Vein endothelial cell (primary cell): ENCODE results near the gene PCNT. TPM values are rescaled to one million over a fixed set of nuclear protein-coding genes. Genes with fewer than 3 reads are reported as not detected.

Experiments used
- total RNA-seq: library from RNA; depleted of rRNA; stranded (reverse); fragments of >200 nt; gene quantifications from 2 replicates; pipeline ENCODE4 v1.2.3, GENCODE V29; 2012

PCNT gene, protein sequence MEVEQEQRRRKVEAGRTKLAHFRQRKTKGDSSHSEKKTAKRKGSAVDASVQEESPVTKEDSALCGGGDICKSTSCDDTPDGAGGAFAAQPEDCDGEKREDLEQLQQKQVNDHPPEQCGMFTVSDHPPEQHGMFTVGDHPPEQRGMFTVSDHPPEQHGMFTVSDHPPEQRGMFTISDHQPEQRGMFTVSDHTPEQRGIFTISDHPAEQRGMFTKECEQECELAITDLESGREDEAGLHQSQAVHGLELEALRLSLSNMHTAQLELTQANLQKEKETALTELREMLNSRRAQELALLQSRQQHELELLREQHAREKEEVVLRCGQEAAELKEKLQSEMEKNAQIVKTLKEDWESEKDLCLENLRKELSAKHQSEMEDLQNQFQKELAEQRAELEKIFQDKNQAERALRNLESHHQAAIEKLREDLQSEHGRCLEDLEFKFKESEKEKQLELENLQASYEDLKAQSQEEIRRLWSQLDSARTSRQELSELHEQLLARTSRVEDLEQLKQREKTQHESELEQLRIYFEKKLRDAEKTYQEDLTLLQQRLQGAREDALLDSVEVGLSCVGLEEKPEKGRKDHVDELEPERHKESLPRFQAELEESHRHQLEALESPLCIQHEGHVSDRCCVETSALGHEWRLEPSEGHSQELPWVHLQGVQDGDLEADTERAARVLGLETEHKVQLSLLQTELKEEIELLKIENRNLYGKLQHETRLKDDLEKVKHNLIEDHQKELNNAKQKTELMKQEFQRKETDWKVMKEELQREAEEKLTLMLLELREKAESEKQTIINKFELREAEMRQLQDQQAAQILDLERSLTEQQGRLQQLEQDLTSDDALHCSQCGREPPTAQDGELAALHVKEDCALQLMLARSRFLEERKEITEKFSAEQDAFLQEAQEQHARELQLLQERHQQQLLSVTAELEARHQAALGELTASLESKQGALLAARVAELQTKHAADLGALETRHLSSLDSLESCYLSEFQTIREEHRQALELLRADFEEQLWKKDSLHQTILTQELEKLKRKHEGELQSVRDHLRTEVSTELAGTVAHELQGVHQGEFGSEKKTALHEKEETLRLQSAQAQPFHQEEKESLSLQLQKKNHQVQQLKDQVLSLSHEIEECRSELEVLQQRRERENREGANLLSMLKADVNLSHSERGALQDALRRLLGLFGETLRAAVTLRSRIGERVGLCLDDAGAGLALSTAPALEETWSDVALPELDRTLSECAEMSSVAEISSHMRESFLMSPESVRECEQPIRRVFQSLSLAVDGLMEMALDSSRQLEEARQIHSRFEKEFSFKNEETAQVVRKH (N-terminal part only)
- 14.7 and 19.8 TPM in 2 replicates for total RNA-seq

DNA sequence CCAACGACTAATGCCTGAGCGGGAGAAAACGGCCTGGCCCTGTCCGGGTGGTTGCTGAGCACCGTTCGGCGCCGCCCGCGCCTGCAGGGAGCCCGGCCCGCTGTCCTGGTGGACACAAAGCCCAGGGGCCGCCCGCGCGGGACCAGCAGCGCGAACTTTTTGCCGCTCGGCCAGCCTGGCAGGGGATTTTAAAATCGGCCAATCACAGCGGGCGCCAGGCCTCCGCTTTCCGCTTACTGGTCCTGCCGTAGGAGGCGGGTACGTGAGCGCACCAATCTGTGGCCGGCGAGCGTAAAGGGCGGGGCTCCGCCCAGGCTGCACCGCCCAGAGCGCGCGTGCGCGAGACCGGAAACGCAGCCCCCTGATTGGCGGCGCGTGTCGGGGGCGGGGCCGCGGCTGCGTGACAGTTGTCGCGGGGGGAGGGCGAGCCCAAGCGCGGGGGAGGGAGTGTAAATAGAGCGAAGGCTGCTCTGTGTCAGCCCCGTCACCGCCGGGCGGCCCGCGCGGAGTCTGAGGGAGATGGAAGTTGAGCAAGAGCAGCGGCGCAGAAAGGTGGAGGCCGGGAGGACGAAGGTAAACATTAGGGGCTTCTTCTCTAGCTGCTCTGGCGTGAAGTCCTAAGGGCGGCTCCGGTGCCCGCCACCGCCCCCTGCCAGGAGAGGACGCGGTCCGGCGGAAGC is at the start of gene PCNT, which contains the start of gene C21orf58:
Gene PCNT, plus strand, starts transcription at position 447 of the 680 bp plus-strand sequence. Its CDS starts 73 bp downstream, at position 520.
Gene C21orf58, minus strand, starts transcription at position 161 of the 680 bp plus-strand sequence. CDS start 1,132 bp downstream, outside the sequence.

GRCh38 chr21:46285206-46285661 is 38.7 kb upstream of the PCNT start, which contains the start of gene MCM3AP:
Gene MCM3AP (minus strand): TSS chr21:46285611. CDS start chr21:46285286, 325 bp downstream.

DNA sequence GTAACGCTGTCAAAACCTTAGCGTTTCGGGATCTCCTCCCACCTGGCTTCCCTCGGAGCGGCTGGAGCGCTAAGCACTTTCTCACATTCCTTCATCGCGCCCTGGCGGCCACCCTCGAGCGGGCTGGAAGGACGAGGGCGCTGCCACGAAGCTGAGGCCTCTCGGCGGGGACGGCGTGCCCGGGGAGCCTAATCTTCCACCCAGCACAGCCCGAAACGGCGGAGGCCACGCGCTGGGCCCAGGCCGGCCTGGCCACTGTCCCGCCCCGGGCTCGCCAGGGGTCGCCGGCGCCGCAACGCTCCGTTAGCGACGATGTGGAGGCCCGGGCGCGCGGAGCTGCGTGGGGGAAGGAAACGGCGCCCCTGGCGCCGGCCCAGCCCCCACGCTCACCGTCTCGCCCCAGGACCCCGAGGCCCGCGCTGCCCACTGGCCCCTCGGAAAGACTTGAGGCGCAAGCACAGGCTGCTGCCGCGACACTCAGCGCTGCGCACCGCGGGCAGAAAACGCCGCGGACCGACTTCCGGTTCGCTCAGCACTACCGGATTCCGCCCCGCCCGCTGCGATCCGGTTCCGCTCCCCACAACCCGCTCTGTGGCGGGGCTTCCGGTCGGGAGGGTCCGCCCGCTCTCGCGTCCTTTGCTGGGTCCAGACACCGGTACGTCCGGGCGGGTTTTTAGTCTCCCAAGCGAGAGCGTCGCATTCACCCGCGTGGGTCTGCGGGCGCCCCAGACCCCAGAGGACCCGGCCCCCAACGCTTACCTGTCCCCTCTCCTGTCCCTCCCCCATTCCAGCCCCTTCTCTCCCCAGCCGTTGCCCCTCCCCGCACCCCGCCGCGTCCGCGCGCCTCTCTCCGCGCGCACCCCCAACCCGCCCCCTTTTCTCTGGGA is 38.0 kb upstream of the PCNT start, which contains the start of gene YBEY:
Gene YBEY, plus strand, starts transcription at position 582 of the 887 bp plus-strand sequence. CDS start 572 bp downstream, outside the sequence.

DNA sequence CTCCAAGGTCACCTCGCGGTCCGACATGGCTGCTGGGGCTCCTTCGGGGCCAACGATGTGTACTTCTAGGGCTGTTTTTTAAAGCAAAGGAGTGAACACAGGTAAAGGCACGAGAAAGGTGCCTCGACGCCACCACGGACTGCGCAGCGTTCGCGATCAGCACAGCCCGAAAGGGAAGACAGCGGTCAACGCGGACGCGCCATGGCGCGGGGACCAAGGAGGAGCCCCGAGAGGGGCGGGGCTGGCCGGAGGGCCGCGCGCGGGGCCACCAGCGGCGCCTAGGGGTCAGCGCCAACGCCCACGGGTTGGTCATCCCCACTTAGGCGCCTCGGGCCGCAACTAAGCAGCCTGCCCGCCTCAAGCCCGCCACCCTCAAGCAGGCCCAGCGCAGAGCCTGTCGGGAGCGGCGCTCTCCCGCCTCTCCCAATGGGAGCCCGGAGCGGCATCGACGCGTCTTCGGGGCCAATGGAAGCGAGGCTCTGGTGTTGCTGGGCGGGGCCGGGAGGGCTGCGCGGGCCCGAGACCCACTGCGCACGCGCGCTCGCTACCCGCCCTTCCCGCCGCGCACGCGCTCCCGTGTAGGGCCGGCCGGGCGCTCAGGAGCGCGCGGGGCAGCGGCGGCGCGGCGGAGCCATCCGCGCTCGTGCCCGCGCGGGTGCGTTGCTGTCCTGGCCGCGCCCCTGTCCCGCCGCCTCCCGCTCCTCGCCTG is 134.5 kb downstream of the PCNT start, which contains the start of gene DIP2A:
Gene DIP2A, plus strand, starts transcription at position 577 of the 709 bp plus-strand sequence. CDS start 241 bp downstream, outside the sequence.

Other genes with a start within 250 kb of the PCNT start
- 9.5 and 16.1 TPM in 2 replicates for gene COL6A2, start 226.0 kb upstream of the PCNT start, total RNA-seq
- not detected in 2 replicates for gene FTCD, start 168.6 kb upstream of the PCNT start, total RNA-seq
- 12.8 and 13.1 TPM in 2 replicates for gene SPATC1L, start 139.7 kb upstream of the PCNT start, total RNA-seq
- 59.8 and 81.9 TPM in 2 replicates for gene LSS, start 95.4 kb upstream of the PCNT start, total RNA-seq
- 67.0 and 71.9 TPM in 2 replicates for gene MCM3AP, start 38.5 kb upstream of the PCNT start, total RNA-seq
- gene YBEY, start 37.8 kb upstream of the PCNT start, total RNA-seq, result 7.5 and 7.6 TPM in 2 replicates
- 3.6 and 6.0 TPM in 2 replicates for gene C21orf58, start 286 bp upstream of the PCNT start, total RNA-seq
- gene DIP2A, start 134.7 kb downstream of the PCNT start, total RNA-seq, result 56.7 and 59.1 TPM in 2 replicates